Activated B cell treated with CpG ODN at 0.5 μM for 24 hours (primary cell): Measurements from ENCODE around the gene ACTR1B. TPM values are rescaled to one million over a fixed set of nuclear protein-coding genes. Genes with fewer than 3 reads are reported as not detected.

Source experiments
- ATAC-seq: fragments of 200-7000 bp; cut with Tn5 transposase; one replicate; pipeline ENCODE4 v1.10.0; 2021; ENCODE audit warnings: low read depth, mild to moderate bottlenecking, moderate library complexity
- CTCF ChIA-PET: fragments of 350-600 bp; sonication (Branson Sonifier 250); formaldehyde crosslinking; loops from one replicate; lab custom pipeline; 2021; ENCODE audit warnings: antibody characterized with exemption; lab: Charles Lee
- POLR2A ChIA-PET: fragments of 350-600 bp; sonication (Branson Sonifier 250); formaldehyde crosslinking; loops from one replicate; lab custom pipeline; 2021; ENCODE audit warnings: antibody characterized with exemption; lab: Charles Lee
- DNase-seq: peaks from one replicate; pipeline ENCODE4 v3.0.0; 2022
- H3K27ac Mint-ChIP-seq: one replicate; pipeline ENCODE4 v1.8.0; 2020; ENCODE audit warnings: mixed read lengths
- H3K27me3 Mint-ChIP-seq: one replicate; pipeline ENCODE4 v1.8.0; 2021; ENCODE audit warnings: mixed read lengths
- H3K36me3 Mint-ChIP-seq: one replicate; pipeline ENCODE4 v1.8.0; 2021; ENCODE audit warnings: low read depth, mixed read lengths
- H3K4me1 Mint-ChIP-seq: one replicate; pipeline ENCODE4 v1.8.0; 2021; ENCODE audit warnings: mixed read lengths
- H3K4me3 Mint-ChIP-seq: one replicate; pipeline ENCODE4 v1.8.0; 2020; ENCODE audit warnings: mild to moderate bottlenecking, mixed read lengths
- H3K9me3 Mint-ChIP-seq: one replicate; pipeline ENCODE4 v1.8.0; 2020; ENCODE audit warnings: mixed read lengths
- CTCF ChIP-seq: fragments of 200-600 bp; IDR thresholded peaks from one replicate; pipeline ENCODE4 v1.8.0; 2022; ENCODE audit warnings: antibody characterized with exemption, mild to moderate bottlenecking
- intact Hi-C: fragments of 100-400 bp; cut with micrococcal nuclease; formaldehyde crosslinking; loops from one replicate; pipeline ENCODE4 v1.15.1; 2024
- total RNA-seq: library from RNA; stranded (reverse); gene quantifications from 2 replicates; pipeline ENCODE4 v1.2.3, GENCODE V29; 2022

Gene ACTR1B
- total RNA-seq, 1 donor from 2014 or later, result 55.9 TPM

- ChIA-PET CTCF (no interaction called here), POLR2A (no interaction called here)
- TF ChIP-seq CTCF, result no peak
- H3K4me1 Mint-ChIP-seq, result peaks cover 7% of the 10 kb centered on the region
- ATAC-seq, result no peak
- H3K9me3 Mint-ChIP-seq, result no peaks in the 10 kb centered on the region
- no peak overlapping the region for H3K4me3 Mint-ChIP-seq
- H3K27me3 Mint-ChIP-seq, result no peaks in the 10 kb centered on the region
- intact Hi-C loops, result no loop called here
- DNase-seq, result no peak
- no peak overlapping the region for H3K27ac Mint-ChIP-seq
- peaks cover 1% of the 10 kb centered on the region for H3K36me3 Mint-ChIP-seq
Measured at GRCh38 chr2:97671526-97671925, 7.7 kb upstream of the ACTR1B start.

GRCh38 chr2:97670471-97670870, 6.6 kb upstream of the ACTR1B start:
- intact Hi-C loops, result no loop called here
- no peaks in the 10 kb centered on the region for H3K9me3 Mint-ChIP-seq
- no peaks in the 10 kb centered on the region for H3K27me3 Mint-ChIP-seq
- DNase-seq (no peak), ATAC-seq (no peak)
- no peak overlapping the region for H3K27ac Mint-ChIP-seq
- CTCF ChIA-PET, result no interaction called here
- POLR2A ChIA-PET, result no interaction called here
- no peak overlapping the region for H3K4me3 Mint-ChIP-seq
- peaks cover 1% of the 10 kb centered on the region for H3K36me3 Mint-ChIP-seq
- TF ChIP-seq CTCF, result no peak
- H3K4me1 Mint-ChIP-seq, result peaks cover 7% of the 10 kb centered on the region

GRCh38 chr2:97669448-97669847, 5.6 kb upstream of the ACTR1B start, which contains the start of gene C2orf92:
Gene C2orf92 (plus strand): TSS chr2:97669713. CDS start chr2:97669789, 76 bp downstream.
- H3K9me3 Mint-ChIP-seq, result no peaks in the 10 kb centered on the region
- CTCF ChIA-PET, result no interaction called here

GRCh38 chr2:97664636-97664970, 759 bp upstream of the ACTR1B start:
- Mint-ChIP-seq H3K9me3 (no peaks in the 10 kb centered on the region), H3K27ac (peak overlapping the region; percentile 89), H3K4me3 (peak overlapping the region; percentile 92), H3K4me1 (peaks cover 32% of the 10 kb centered on the region), H3K27me3 (no peaks in the 10 kb centered on the region), H3K36me3 (peaks cover 20% of the 10 kb centered on the region)
- ChIA-PET POLR2A (interaction anchor here (0.7 to 7.5 kb wide), 8 partner anchors 9 to 75 kb away, joined by 3 to 207 read pairs (median 4); partner anchors contain the start of genes ANKRD36B and COX5B), CTCF (interaction anchor here (1.4 to 2.9 kb wide), 4 partner anchors 11 to 74 kb away, joined by 4 to 18 read pairs (median 10); partner anchors contain the start of gene COX5B)
- intact Hi-C loops, result loop anchor here (1.0 to 10.0 kb wide), 11 partner anchors 19 to 1828 kb away; partner anchors contain the start of genes ANKRD39, C2orf15, CNNM3 and CNNM4
- TF ChIP-seq CTCF, result no peak
- no peak for ATAC-seq
- DNase-seq, result no peak

More at GRCh38 chr2:97669448-97669847, 5.6 kb upstream of the ACTR1B start, which contains the start of gene C2orf92:
- no peaks in the 10 kb centered on the region for H3K27me3 Mint-ChIP-seq
- POLR2A ChIA-PET, result interaction anchor here (1.5 kb wide), 1 partner anchor 24 kb away, joined by 5 read pairs; the partner anchor contains the start of gene COX5B
- DNase-seq, result no peak
- ATAC-seq, result peak; percentile 89
- intact Hi-C loops, result loop anchor here (10.0 kb wide), 1 partner anchor 355 kb away; no protein-coding TSS in a partner anchor
- peaks cover 1% of the 10 kb centered on the region for H3K36me3 Mint-ChIP-seq
- TF ChIP-seq CTCF, result no peak
- no peak within 1 kb of the TSS for H3K4me3 Mint-ChIP-seq
- peak within 1 kb of the TSS; percentile 73 for H3K27ac Mint-ChIP-seq
- peaks cover 8% of the 10 kb centered on the region for H3K4me1 Mint-ChIP-seq

- ChIA-PET CTCF (interaction anchor here (1.4 to 2.9 kb wide), 4 partner anchors 12 to 73 kb away, joined by 4 to 18 read pairs (median 10); partner anchors contain the start of gene COX5B), POLR2A (interaction anchor here (0.6 to 7.5 kb wide), 8 partner anchors 9 to 188 kb away, joined by 3 to 207 read pairs (median 6); partner anchors contain the start of genes ANKRD36B and COX5B)
- intact Hi-C loops, result loop anchor here (1.0 to 10.0 kb wide), 9 partner anchors 84 to 1829 kb away; partner anchors contain the start of genes ANKRD39, C2orf15, CNNM3 and CNNM4
- Mint-ChIP-seq H3K9me3 (no peaks in the 10 kb centered on the region), H3K36me3 (peaks cover 26% of the 10 kb centered on the region), H3K4me3 (peak overlapping the region; percentile 91), H3K4me1 (peaks cover 28% of the 10 kb centered on the region), H3K27ac (no peak overlapping the region), H3K27me3 (no peaks in the 10 kb centered on the region)
- DNase-seq (peak; percentile 66), ATAC-seq (no peak)
- no peak for TF ChIP-seq CTCF
Measured at GRCh38 chr2:97663626-97663961, 250 bp downstream of the ACTR1B start.
